GM19035 (cell line): ENCODE results near the gene SMYD2.

Experiments
- ATAC-seq: cut with Tn5 transposase; IDR thresholded peaks from one replicate; pipeline ENCODE4 v1.9.1; 2021; ENCODE audit not compliant: unreplicated experiment

Gene SMYD2

GRCh38 chr1:214384373-214385079, 103.6 kb downstream of the SMYD2 start:
- ATAC-seq = no peak

DNA sequence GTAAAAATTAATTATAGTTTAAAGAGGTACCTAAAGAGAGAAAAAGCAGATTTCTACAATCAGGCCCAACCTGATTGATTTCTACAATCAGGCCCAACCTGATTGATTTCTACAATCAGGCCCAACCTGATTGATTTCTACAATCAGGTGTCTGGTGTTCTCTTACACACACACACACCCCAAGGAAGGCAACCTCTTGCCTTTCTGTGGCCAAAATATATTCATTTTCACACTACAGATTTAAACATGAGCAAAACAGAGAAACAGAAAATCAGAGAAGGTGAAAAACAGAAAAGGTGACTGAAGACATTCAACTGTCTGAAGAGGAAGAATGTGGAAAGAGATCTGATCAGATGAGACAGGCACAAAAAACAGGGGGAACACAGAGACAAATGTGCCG, 104.5 kb downstream of the SMYD2 start:
- ATAC-seq = no peak

DNA sequence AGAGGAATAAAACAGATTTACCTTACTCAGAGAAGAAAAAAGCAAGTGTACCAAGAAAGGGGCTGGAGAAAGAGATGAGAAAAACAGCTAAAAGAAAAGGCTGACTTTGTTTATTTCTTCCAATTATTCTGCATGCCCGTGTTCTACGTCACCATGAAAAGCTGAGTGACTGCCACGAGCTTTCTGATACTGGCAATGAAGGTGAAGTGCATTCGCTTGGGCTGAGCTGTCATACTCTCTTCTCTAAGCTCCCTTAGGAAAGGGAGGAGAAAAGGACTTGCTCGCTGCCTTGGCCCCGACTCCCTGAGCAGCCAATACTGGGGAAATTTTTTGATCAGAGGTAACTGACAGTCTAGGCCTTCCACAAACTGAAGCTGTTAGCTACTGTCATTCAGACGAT, 105.4 kb downstream of the SMYD2 start:
- ATAC-seq = no peak
